T47D (cell line): ENCODE measurements around the gene CCSER2.
"Not testable (repeated sequence)": the region's sequence is repeated elsewhere in the genome, so short reads cannot be mapped to it uniquely, and the experiment has no call there.

Source experiments
- DNase-seq, 2 experiments: peaks; one replicate each; pipeline versions ENCODE4 v3.0.0 to v3.0.0-alpha.2; 2011 to 2012; ENCODE audit warnings: low read depth in 1 of 2, low spot score in 1 of 2
- JUND ChIP-seq: IDR thresholded peaks from 2 replicates; pipeline ENCODE4 v1.6.1; 2012; ENCODE audit warnings: low read depth
- in situ Hi-C: cut with HindIII; loops from 2 replicates; pipeline ENCODE4 v1.10.0; 2016; ENCODE audit warnings: low sequenced_read_pairs, low pct_unique_long_range_greater_than_20kb

The CCSER2 gene

GRCh38 chr10:84392181-84392580 lies 63.8 kb downstream of the CCSER2 start:
- in situ Hi-C loops: no loop called here

GRCh38 chr10:84395581-84395980 lies 67.2 kb downstream of the CCSER2 start:
- in situ Hi-C loops: no loop called here
- no peak for TF ChIP-seq JUND
- no peak for DNase-seq

More at GRCh38 chr10:84392181-84392580, 63.8 kb downstream of the CCSER2 start:
- DNase-seq: no peak
- TF ChIP-seq JUND: no peak

GRCh38 chr10:84397735-84398144 lies 69.4 kb downstream of the CCSER2 start:
- DNase-seq: no peak
- TF ChIP-seq JUND: no peak
- in situ Hi-C loops: no loop called here

DNA sequence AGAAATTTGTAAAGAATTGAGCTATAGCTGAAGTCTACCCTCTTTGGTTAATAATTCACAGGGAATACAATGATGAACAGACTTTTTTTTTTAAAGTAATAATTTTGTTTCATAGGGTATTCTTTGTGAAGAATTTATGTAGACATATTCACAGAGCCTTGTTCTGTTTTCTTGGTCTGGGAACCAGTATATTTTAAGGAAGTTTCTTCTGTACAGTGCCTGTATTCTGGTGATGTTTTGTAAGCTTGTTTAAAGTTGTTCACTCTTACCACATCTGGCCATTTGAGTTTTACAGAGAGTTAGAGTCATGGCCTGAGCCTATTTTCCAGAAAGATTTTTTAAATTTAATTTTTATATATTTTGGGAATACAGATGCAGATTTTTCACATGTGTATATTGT lies 70.3 kb downstream of the CCSER2 start:
- TF ChIP-seq JUND: no peak
- in situ Hi-C loops: no loop called here
- DNase-seq: no peak

DNA sequence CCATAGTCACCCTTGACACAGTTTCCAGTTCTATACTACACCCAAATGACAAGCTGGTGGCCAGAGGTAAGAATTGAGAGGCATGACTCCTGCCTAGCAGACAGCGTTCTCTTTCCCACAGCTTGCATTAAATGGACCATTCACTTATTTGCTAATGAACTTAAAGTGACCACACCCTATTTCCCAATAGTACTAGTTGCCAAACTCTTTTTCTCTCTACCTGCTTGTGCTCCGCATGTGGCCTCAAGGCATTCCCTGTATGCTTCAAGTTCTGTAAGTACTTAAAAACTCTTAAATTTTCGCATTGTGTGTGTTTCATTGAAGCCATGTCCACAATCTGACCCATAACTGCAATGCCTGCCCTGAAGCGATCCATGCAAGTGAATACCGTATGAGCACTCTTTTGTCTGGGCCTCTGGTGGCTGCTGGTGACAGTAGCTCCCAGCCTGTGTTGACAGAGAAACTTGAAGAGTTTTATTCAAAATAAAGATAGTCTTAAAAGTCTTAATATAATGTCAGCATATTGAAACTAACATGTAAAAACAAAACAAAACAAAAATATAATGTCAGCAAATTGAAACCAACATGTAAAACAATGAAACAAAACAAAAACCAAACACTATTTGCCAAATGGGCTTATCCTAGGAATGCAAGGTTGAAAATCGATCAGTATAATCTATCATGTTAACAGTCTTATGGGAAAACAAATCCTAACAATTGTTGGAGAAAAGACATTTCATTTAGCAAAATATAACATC lies 73.6 kb downstream of the CCSER2 start:
- no peak for TF ChIP-seq JUND
- peak in 1 of 2 experiments; percentile 67 for DNase-seq
- in situ Hi-C loops: no loop called here

- no peak for TF ChIP-seq JUND
- in situ Hi-C loops: no loop called here
- DNase-seq: no peak
Observed at GRCh38 chr10:84404783-84405182, 76.4 kb downstream of the CCSER2 start.

GRCh38 chr10:84405662-84406061 lies 77.3 kb downstream of the CCSER2 start:
- no peak for DNase-seq
- in situ Hi-C loops: no loop called here
- no peak for TF ChIP-seq JUND

GRCh38 chr10:84406561-84406960 lies 78.2 kb downstream of the CCSER2 start:
- no peak for TF ChIP-seq JUND
- no peak for DNase-seq
- in situ Hi-C loops: no loop called here

- in situ Hi-C loops: no loop called here
- TF ChIP-seq JUND: peak; percentile 41; the same call in 1 of the 2 replicates
- DNase-seq: peak; percentile 31 to 85
Observed at GRCh38 chr10:84407388-84408049, 79.1 kb downstream of the CCSER2 start.

DNA sequence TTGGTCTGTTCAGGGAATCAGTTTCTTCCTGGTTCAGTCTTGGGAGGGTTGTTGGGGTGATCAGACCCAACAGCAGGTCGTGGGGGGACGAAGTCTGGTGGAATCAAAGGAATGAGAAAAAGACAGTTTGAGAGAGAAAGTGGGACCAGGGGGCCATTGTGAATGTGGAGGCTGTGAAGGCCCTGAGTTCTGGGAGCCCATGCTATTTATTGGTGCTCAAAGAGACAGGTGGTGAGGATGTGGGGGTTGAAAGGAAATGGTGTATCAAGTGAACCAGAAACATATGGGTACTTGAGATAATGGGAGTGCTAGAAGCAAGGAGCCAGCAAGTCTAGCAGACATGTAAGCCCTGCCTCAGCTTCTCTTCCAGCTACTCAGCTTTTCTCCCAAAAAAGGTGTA lies 84.1 kb downstream of the CCSER2 start:
- in situ Hi-C loops: no loop called here
- DNase-seq: no peak
- no peak for TF ChIP-seq JUND

GRCh38 chr10:84414110-84414509 lies 85.7 kb downstream of the CCSER2 start:
- DNase-seq, in situ Hi-C loops: not testable (repeated sequence)

DNA sequence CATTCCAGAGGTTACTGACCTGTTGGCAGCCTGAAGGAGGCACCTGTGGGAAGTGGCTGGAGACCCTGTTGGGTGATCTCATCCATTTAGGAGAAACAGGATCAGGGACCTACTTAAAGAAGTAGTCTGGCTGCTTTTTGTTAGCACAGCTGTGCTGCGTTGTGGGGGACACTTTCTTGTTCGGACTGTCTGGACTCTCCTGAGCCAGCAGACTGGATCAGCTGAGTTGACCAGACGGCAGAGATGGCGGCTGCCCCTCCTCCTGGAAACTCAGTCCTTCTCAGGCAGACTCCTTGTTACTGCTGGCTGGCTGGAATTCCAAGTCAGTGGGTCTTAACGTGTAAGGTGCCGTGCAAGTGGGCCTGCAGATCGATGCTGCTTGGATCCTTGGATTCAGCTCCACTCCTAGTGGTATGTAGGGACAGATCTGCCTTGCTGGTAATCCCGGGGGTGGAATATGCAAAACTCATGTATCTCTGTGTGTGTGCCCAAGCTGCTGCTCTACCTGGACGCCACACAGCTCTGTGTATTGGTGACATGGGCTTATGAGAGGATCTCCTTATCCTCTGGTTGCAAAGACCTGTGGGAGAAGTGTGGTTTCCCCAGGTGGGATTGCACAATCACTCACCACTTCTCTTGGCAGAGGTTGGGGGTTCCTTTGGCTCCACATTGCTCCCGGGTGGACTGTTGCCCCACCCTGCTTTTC lies 87.3 kb downstream of the CCSER2 start:
- no peak for TF ChIP-seq JUND
- in situ Hi-C loops: no loop called here
- DNase-seq: peak in 1 of 2 experiments; percentile 84

GRCh38 chr10:84416245-84416555 lies 87.8 kb downstream of the CCSER2 start:
- TF ChIP-seq JUND: no peak
- in situ Hi-C loops: no loop called here
- no peak for DNase-seq
